Natural killer cell (primary cell): ENCODE data around the gene HCST. TPM values are rescaled to one million over a fixed set of nuclear protein-coding genes. Genes with fewer than 3 reads are reported as not detected.

Experiments used
- ATAC-seq, 3 donors: fragments of 150-1000 bp in 2 of 3; fragments of 200-7000 bp in 1 of 3; cut with Tn5 transposase; 1 replicate in 1 of 3; 2 replicates in 2 of 3; pipeline ENCODE4 v1.10.0; 2021; ENCODE audit warnings: mild to moderate bottlenecking in 2 of 3, moderate library complexity in 2 of 3
- DNase-seq, 2 donors: peaks; one replicate each; pipeline versions ENCODE4 v3.0.0 to v3.0.0-alpha.2; 2013 to 2021; ENCODE audit warnings: mixed read lengths in 1 of 2
- H3K27ac ChIP-seq: one replicate; pipeline ENCODE4 v1.5.1; 2013; ENCODE audit warnings: mild to moderate bottlenecking, low read length
- H3K27me3 ChIP-seq: one replicate; pipeline ENCODE4 v1.6.1; 2013; ENCODE audit warnings: low read length; ENCODE audit not compliant: control insufficient read depth, insufficient read depth
- H3K36me3 ChIP-seq: one replicate; pipeline ENCODE4 v1.6.1; 2013; ENCODE audit warnings: low read length; ENCODE audit not compliant: control insufficient read depth, insufficient read depth
- H3K4me1 ChIP-seq: one replicate; pipeline ENCODE4 v1.6.1; 2013; ENCODE audit warnings: low read length; ENCODE audit not compliant: control insufficient read depth, insufficient read depth
- H3K4me3 ChIP-seq: one replicate; pipeline ENCODE4 v1.5.1; 2013; ENCODE audit warnings: low read length
- H3K9me3 ChIP-seq: one replicate; pipeline ENCODE4 v1.6.1; 2013; ENCODE audit warnings: low read length; ENCODE audit not compliant: control insufficient read depth, insufficient read depth
- H3K27ac Mint-ChIP-seq, 2 donors: one replicate each; pipeline ENCODE4 v1.8.0; 2022; ENCODE audit warnings: mild to moderate bottlenecking in 2 of 2, mixed read lengths in 2 of 2, moderate library complexity in 1 of 2
- H3K27me3 Mint-ChIP-seq, 2 donors: one replicate each; pipeline ENCODE4 v1.8.0; 2022; ENCODE audit warnings: low read depth in 2 of 2, mixed read lengths in 2 of 2
- H3K36me3 Mint-ChIP-seq: one replicate; pipeline ENCODE4 v1.8.0; 2022; ENCODE audit warnings: mixed read lengths
- H3K4me1 Mint-ChIP-seq, 2 donors: one replicate each; pipeline ENCODE4 v1.8.0; 2022; ENCODE audit warnings: mixed read lengths in 2 of 2
- H3K4me3 Mint-ChIP-seq: one replicate; pipeline ENCODE4 v1.8.0; 2022; ENCODE audit warnings: mild to moderate bottlenecking, moderate library complexity, mixed read lengths
- H3K9me3 Mint-ChIP-seq, 2 donors: one replicate each; pipeline ENCODE4 v1.8.0; 2022; ENCODE audit warnings: mixed read lengths in 2 of 2
- CTCF ChIP-seq: fragments of 200-600 bp; IDR thresholded peaks from one replicate; pipeline ENCODE4 v1.8.0; 2022; ENCODE audit warnings: antibody characterized with exemption
- WGBS: methylation state at CpG from one replicate; pipeline ENCODE4 v1.1.7; 2013; ENCODE audit warnings: missing lambda C conversion rate; ENCODE audit not compliant: insufficient coverage; 5-methylcytosine and 5-hydroxymethylcytosine counted together
- intact Hi-C: fragments of 100-400 bp; cut with micrococcal nuclease; formaldehyde crosslinking; loops from one replicate; pipeline ENCODE4 v1.14.2; 2022
- total RNA-seq, 4 donors: library from RNA; stranded (reverse); fragments of 120-200 nt in 1 of 4; gene quantifications; one replicate each; pipeline versions ENCODE4 v1.2.3 to v1.2.4, GENCODE V29; 2013 to 2022

HCST gene
- total RNA-seq, 3 donors from 2014 or later (not counting 1 experiment from before 2014, with no cell fraction given): 281 to 307 (median 296) TPM

GRCh38 chr19:35938282-35939224, 36.2 kb downstream of the HCST start:
- Histone ChIP-seq H3K4me1 (peaks cover 22% of the 10 kb centered on the region), H3K4me3 (no peak overlapping the region), H3K27me3 (peaks cover 9% of the 10 kb centered on the region), H3K9me3 (no peaks in the 10 kb centered on the region), H3K36me3 (no peaks in the 10 kb centered on the region), H3K27ac (no peak overlapping the region)
- DNase-seq (no peak), ATAC-seq (peak in 1 of 3 donors; percentile 12)
- H3K27ac Mint-ChIP-seq: peak overlapping the region in 1 of 2 donors; percentile 28
- no peaks in the 10 kb centered on the region for H3K36me3 Mint-ChIP-seq
- TF ChIP-seq CTCF: no peak
- H3K9me3 Mint-ChIP-seq: no peaks in the 10 kb centered on the region
- intact Hi-C loops: no loop called here
- H3K4me3 Mint-ChIP-seq: peak overlapping the region; percentile 62
- peaks cover 11 to 18% of the 10 kb centered on the region in 2 donors for H3K27me3 Mint-ChIP-seq
- peaks cover 10 to 22% of the 10 kb centered on the region in 2 donors for H3K4me1 Mint-ChIP-seq
- 85% methylated on average over 13 of the region's 13 CpGs for WGBS

GRCh38 chr19:35939307-35940077, 37.2 kb downstream of the HCST start:
- intact Hi-C loops: no loop called here
- no peak overlapping the region for H3K4me3 Mint-ChIP-seq
- H3K27me3 ChIP-seq: peaks cover 9% of the 10 kb centered on the region
- no peaks in the 10 kb centered on the region for H3K9me3 ChIP-seq
- no peak overlapping the region for H3K27ac Mint-ChIP-seq
- no peaks in the 10 kb centered on the region for H3K36me3 ChIP-seq
- 95% methylated on average over 55 of the region's 55 CpGs for WGBS
- no peak overlapping the region for H3K4me3 ChIP-seq
- DNase-seq: no peak
- no peaks in the 10 kb centered on the region for H3K36me3 Mint-ChIP-seq
- H3K9me3 Mint-ChIP-seq: no peaks in the 10 kb centered on the region
- ATAC-seq: no peak
- H3K4me1 Mint-ChIP-seq: peaks cover 10 to 22% of the 10 kb centered on the region in 2 donors
- no peak for TF ChIP-seq CTCF
- H3K27me3 Mint-ChIP-seq: peaks cover 11 to 18% of the 10 kb centered on the region in 2 donors
- H3K27ac ChIP-seq: no peak overlapping the region
- peaks cover 22% of the 10 kb centered on the region for H3K4me1 ChIP-seq

- DNase-seq (no peak), ATAC-seq (no peak)
- peaks cover 9% of the 10 kb centered on the region for H3K27me3 ChIP-seq
- no peaks in the 10 kb centered on the region for H3K36me3 ChIP-seq
- no peaks in the 10 kb centered on the region for H3K9me3 Mint-ChIP-seq
- peaks cover 10 to 22% of the 10 kb centered on the region in 2 donors for H3K4me1 Mint-ChIP-seq
- no peak overlapping the region for H3K27ac Mint-ChIP-seq
- peaks cover 22% of the 10 kb centered on the region for H3K4me1 ChIP-seq
- 95% methylated on average over 51 of the region's 51 CpGs for WGBS
- H3K4me3 Mint-ChIP-seq: no peak overlapping the region
- intact Hi-C loops: no loop called here
- no peaks in the 10 kb centered on the region for H3K9me3 ChIP-seq
- H3K27me3 Mint-ChIP-seq: peaks cover 11 to 18% of the 10 kb centered on the region in 2 donors
- H3K36me3 Mint-ChIP-seq: no peaks in the 10 kb centered on the region
- TF ChIP-seq CTCF: no peak
- no peak overlapping the region for H3K4me3 ChIP-seq
- no peak overlapping the region for H3K27ac ChIP-seq
These were observed 37.9 kb downstream of the HCST start for GRCh38 chr19:35940078-35940775.
